Loucy (cell line): ENCODE results near the gene SLC15A3.

Experiments used
- CTCF ChIP-seq: fragments of 200-600 bp; sonication (generic); conservative IDR thresholded peaks from 2 replicates; pipeline ENCODE4 v1.5.1; 2014; ENCODE audit warnings: mild to moderate bottlenecking, antibody characterized with exemption, low read length
- EZH2phosphoT487 ChIP-seq: fragments of 200-600 bp; IDR thresholded peaks from 2 replicates; pipeline ENCODE4 v1.6.1; 2018; ENCODE audit warnings: antibody characterized with exemption, mild to moderate bottlenecking, moderate library complexity, borderline replicate concordance

DNA sequence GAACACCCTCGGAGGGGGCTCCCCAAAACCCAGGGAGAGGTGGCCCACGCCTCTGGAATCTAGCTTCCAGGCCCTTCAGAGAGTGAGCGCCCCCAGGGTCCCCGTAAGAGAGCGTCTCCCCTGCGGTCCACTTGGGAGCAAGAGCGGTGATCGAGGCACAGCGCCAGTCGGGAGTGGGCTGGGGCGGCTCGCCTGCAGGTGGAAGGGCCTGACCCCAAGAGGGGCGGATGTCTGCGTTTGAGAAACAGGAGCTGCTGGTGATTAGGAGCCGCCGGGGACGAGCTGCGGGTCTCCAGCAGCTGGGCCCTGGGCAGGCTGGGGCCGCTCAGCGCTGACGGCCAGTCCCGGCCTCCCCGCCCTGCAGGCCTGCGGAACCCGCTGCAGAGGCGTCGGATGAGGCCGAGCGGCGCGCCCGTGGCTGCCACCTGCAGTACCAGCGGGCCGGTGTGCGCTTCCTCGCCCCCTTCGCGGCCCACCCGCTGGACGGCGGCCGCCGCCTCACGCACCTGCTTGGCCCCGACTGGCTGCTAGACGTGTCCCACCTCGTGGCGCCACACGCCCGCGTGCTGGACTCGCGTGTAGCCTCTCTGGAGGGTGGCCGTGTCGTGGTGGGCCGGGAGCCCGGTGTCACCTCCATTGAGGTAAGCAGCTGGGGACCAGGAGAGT is 17.7 kb downstream of the SLC15A3 start:
- no peak for TF ChIP-seq CTCF
- TF ChIP-seq EZH2phosphoT487 = no peak
